ENCODE results near the gene P3H1. TPM values are rescaled to one million over a fixed set of nuclear protein-coding genes. Genes with fewer than 3 reads are reported as not detected.

Gene P3H1
- polyA plus RNA-seq, 3 donors = 16.8 to 56.9 (median 16.9) TPM

DNA sequence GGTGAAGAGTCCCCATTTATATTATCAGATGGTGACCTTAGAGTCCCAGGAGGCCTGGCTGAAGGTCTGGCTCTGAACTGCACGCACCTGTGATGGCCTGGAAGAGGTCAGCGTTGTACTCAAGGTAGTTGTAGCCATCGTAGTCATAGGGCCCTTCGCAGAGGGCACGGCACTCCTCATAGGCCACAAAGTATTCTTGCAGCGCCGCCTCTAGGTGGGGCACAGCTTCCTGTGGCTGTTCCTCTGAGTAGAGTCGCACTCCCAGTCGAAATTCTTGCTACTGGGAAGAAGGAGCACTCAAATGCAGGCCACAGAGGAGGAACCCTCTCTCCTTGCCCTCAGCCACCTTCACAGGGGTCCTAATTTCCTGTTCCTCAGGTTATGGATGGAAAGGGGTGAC lies 7.7 kb downstream of the P3H1 start:
- Histone ChIP-seq H2AFZ (ENCODE audit: insufficient read depth, low read depth, low read length, poor library complexity, severe bottlenecking) (no peak overlapping the region), H3K27me3 (ENCODE audit: control insufficient read depth in 2 of 2, insufficient read depth in 2 of 2, low read length in 2 of 2) (no peaks in the 10 kb centered on the region), H3K79me2 (ENCODE audit: insufficient read depth, low read length) (peaks cover 13% of the 10 kb centered on the region), H3K36me3 (replicated peaks in 1 of 2; ENCODE audit: control insufficient read depth in 1 of 2, insufficient read depth in 2 of 2, low read length in 2 of 2) (peaks cover 61 to 84% of the 10 kb centered on the region in 2 donors), H3K27ac (ENCODE audit: low read depth in 1 of 2, low read length in 2 of 2) (peak overlapping the region in 1 of 2 donors; percentile 69), H4K20me1 (ENCODE audit: insufficient read depth, low read length) (peaks cover under 1% of the 10 kb centered on the region), H3K9ac (ENCODE audit: insufficient read depth, low read length, poor library complexity, severe bottlenecking) (no peak overlapping the region), H3K9me3 (replicated peaks in 1 of 2; ENCODE audit: control insufficient read depth in 1 of 2, insufficient read depth in 1 of 2, low read length in 2 of 2) (no peaks in the 10 kb centered on the region), H3K4me3 (replicated peaks in 1 of 3; ENCODE audit: low read depth in 2 of 3, low read length in 3 of 3) (no peak overlapping the region), H3K4me1 (ENCODE audit: control insufficient read depth in 1 of 2, insufficient read depth in 2 of 2, low read length in 2 of 2) (peaks cover 0 to 10% of the 10 kb centered on the region in 2 donors), H3K4me2 (replicated peaks; ENCODE audit: extremely low read depth, low read length, poor library complexity, severe bottlenecking) (no peak overlapping the region)
- Mint-ChIP-seq H3K27ac (peak overlapping the region in 3 of 7 donors; percentile 36 to 75 (median 54)), H3K4me3 (no peak overlapping the region), H3K36me3 (peaks cover 58 to 79% of the 10 kb centered on the region in 2 donors), H3K9me3 (no peaks in the 10 kb centered on the region), H3K4me1 (peaks cover 8% of the 10 kb centered on the region), H3K27me3 (ENCODE audit: low read depth in 3 of 3) (no peaks in the 10 kb centered on the region)
- intact Hi-C loops (cut with micrococcal nuclease) = loop anchor here (5.0 kb wide), 1 partner anchor 182 kb away; no protein-coding TSS in a partner anchor
- TF ChIP-seq, protein P1, sequence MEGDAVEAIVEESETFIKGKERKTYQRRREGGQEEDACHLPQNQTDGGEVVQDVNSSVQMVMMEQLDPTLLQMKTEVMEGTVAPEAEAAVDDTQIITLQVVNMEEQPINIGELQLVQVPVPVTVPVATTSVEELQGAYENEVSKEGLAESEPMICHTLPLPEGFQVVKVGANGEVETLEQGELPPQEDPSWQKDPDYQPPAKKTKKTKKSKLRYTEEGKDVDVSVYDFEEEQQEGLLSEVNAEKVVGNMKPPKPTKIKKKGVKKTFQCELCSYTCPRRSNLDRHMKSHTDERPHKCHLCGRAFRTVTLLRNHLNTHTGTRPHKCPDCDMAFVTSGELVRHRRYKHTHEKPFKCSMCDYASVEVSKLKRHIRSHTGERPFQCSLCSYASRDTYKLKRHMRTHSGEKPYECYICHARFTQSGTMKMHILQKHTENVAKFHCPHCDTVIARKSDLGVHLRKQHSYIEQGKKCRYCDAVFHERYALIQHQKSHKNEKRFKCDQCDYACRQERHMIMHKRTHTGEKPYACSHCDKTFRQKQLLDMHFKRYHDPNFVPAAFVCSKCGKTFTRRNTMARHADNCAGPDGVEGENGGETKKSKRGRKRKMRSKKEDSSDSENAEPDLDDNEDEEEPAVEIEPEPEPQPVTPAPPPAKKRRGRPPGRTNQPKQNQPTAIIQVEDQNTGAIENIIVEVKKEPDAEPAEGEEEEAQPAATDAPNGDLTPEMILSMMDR (IDR thresholded peaks at IDR 0.05) = no peak
- 68% methylated on average over 4 of the region's 9 CpGs for WGBS (ENCODE audit: insufficient coverage)
- DNase-seq = no peak

DNA sequence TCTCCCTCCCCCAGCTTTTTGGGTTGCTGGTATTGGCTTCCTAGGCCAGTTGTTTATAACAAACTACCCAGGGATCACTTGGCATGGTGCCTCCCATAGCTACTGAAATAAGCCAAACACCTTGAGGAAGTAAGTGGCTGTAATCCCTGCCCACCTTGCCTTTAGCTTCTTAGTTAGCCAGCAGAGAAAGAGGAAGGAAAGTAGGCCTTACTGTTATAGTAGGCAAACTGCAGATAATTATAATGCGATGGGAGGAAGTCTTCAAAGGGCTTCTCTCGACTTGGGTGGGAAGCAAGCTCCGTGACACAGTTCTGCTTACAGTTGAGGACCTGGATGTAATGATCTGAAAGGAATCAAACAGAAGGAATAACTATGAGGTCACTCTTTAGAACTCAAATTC lies 8.2 kb downstream of the P3H1 start:
- peak overlapping the region in 1 of 2 donors; percentile 69 for H3K27ac ChIP-seq (ENCODE audit: low read depth in 1 of 2, low read length in 2 of 2)
- no peaks in the 10 kb centered on the region for H3K27me3 ChIP-seq (ENCODE audit: control insufficient read depth in 2 of 2, insufficient read depth in 2 of 2, low read length in 2 of 2)
- TF ChIP-seq, protein P1 (IDR thresholded peaks at IDR 0.05) = no peak
- Mint-ChIP-seq H3K4me3 (no peak overlapping the region), H3K4me1 (peaks cover 8% of the 10 kb centered on the region), H3K9me3 (no peaks in the 10 kb centered on the region), H3K36me3 (peaks cover 62 to 84% of the 10 kb centered on the region in 2 donors), H3K27me3 (ENCODE audit: low read depth in 3 of 3) (no peaks in the 10 kb centered on the region), H3K27ac (peak overlapping the region in 4 of 7 donors; percentile 36 to 75 (median 52))
- no peak overlapping the region for H2AFZ ChIP-seq (ENCODE audit: insufficient read depth, low read depth, low read length, poor library complexity, severe bottlenecking)
- no peak overlapping the region for H3K9ac ChIP-seq (ENCODE audit: insufficient read depth, low read length, poor library complexity, severe bottlenecking)
- no peak for DNase-seq
- peaks cover 0 to 10% of the 10 kb centered on the region in 2 donors for H3K4me1 ChIP-seq (ENCODE audit: control insufficient read depth in 1 of 2, insufficient read depth in 2 of 2, low read length in 2 of 2)
- no peak overlapping the region for H3K4me2 ChIP-seq (replicated peaks; ENCODE audit: extremely low read depth, low read length, poor library complexity, severe bottlenecking)
- no peak overlapping the region for H3K4me3 ChIP-seq (replicated peaks in 1 of 3; ENCODE audit: low read depth in 2 of 3, low read length in 3 of 3)
- intact Hi-C loops (cut with micrococcal nuclease) = loop anchor here (5.0 kb wide), 1 partner anchor 181 kb away; no protein-coding TSS in a partner anchor
- WGBS (ENCODE audit: insufficient coverage) = 0% methylated on average over 3 of the region's 3 CpGs
- no peaks in the 10 kb centered on the region for H4K20me1 ChIP-seq (ENCODE audit: insufficient read depth, low read length)
- peaks cover 64 to 89% of the 10 kb centered on the region in 2 donors for H3K36me3 ChIP-seq (replicated peaks in 1 of 2; ENCODE audit: control insufficient read depth in 1 of 2, insufficient read depth in 2 of 2, low read length in 2 of 2)
- peaks cover 9% of the 10 kb centered on the region for H3K79me2 ChIP-seq (ENCODE audit: insufficient read depth, low read length)
- no peaks in the 10 kb centered on the region for H3K9me3 ChIP-seq (replicated peaks in 1 of 2; ENCODE audit: control insufficient read depth in 1 of 2, insufficient read depth in 1 of 2, low read length in 2 of 2)

Measured in CD14-positive monocyte (primary cell).